Pancreas (tissue), 10 donors: ENCODE measurements around the gene OR52N2. TPM values are rescaled to one million over a fixed set of nuclear protein-coding genes. Genes with fewer than 3 reads are reported as not detected.

Experiments
- ATAC-seq, 4 donors: fragments of 200-7000 bp; cut with Tn5 transposase; one replicate each; pipeline versions ENCODE4 v1.8.0 to v1.9.1; 2020; ENCODE audit warnings: mild to moderate bottlenecking in 4 of 4, moderate library complexity in 4 of 4
- DNase-seq, 6 donors: peaks; one replicate each; pipeline ENCODE4 v3.0.0-alpha.2; 2020
- FAIRE-seq: peaks from 2 replicates; lab custom pipeline; 2012; peaks lifted over from hg19 to GRCh38; lab: Jason Lieb, UNC
- H3K27ac ChIP-seq, 4 donors: fragments of 200-600 bp; sonication (generic); 1 replicate in 3 of 4; 2 replicates in 1 of 4; pipeline versions ENCODE4 v1.5.0 to v1.8.0; 2020
- H3K27me3 ChIP-seq, 4 donors: fragments of 200-600 bp; one replicate each; pipeline ENCODE4 v1.8.0; 2021
- H3K36me3 ChIP-seq, 3 donors: fragments of 200-600 bp; sonication (generic) in 1 of 3; one replicate each; pipeline versions ENCODE4 v1.5.0 to v1.8.0; 2020 to 2021
- H3K4me1 ChIP-seq, 3 donors: fragments of 200-600 bp; one replicate each; pipeline ENCODE4 v1.8.0; 2021
- H3K4me3 ChIP-seq, 4 donors: fragments of 200-600 bp; sonication (generic) in 2 of 4; one replicate each; pipeline versions ENCODE4 v1.5.0 to v1.8.0; 2020 to 2021
- H3K9me3 ChIP-seq, 4 donors: fragments of 200-600 bp; one replicate each; pipeline ENCODE4 v1.8.0; 2021
- CTCF ChIP-seq, 4 donors: fragments of 200-600 bp; sonication (generic) in 3 of 4; IDR thresholded peaks; one replicate each; pipeline versions ENCODE4 v1.5.0 to v1.8.0; 2021; ENCODE audit warnings: antibody characterized with exemption in 4 of 4
- WGBS, 2 donors: extraction: QIAGEN DNeasy Blood & Tissue Kit; methylation state at CpG; one replicate each; pipeline ENCODE4 v1.1.7; 2013; 5-methylcytosine and 5-hydroxymethylcytosine counted together
- intact Hi-C, 3 donors: fragments of 100-400 bp; cut with DNase I; formaldehyde crosslinking; loops; one replicate each; pipeline versions ENCODE4 v1.11.1 to v1.14.2; 2022
- polyA plus RNA-seq, 2 donors: library from polyadenylated mRNA; stranded (reverse); fragments of 200-250 nt; gene quantifications; one replicate each; pipeline ENCODE4 v1.2.3, GENCODE V29; 2013
- total RNA-seq, 6 donors: library from RNA; stranded (reverse); fragmentation: NEBNext Ultra II Directional in 4 of 6; extraction: Animal tissue kit (Norgen Biotek cat#: 25700) in 4 of 6; gene quantifications; one replicate each; pipeline versions ENCODE4 v1.2.1 to v1.2.4, GENCODE V29; 2021 to 2023
- donor health status: healthy with polysubstance abuse.
- donor health status: DM: no; HTN: no; CAD: no; lungs with moderate emphysema.
- donor health status: DM: no; HTN: no; CAD: no.
- donor health status: control.
- donor health status: control.
- donor health status: Bipolar disorder and iron deficiency.
- donor health status: DM: yes; HTN: yes; CAD: no.
- donor health status: DM: no; HTN: no; CAD: no.
- donor health status: DM: no; HTN: no; CAD: no.
- donor health status: DM: yes; HTN: yes; CAD: no.

The OR52N2 gene
- total and polyA plus RNA-seq, 8 donors, result 0.19 to 0.31 TPM; not detected in 6

GRCh38 chr11:5815534-5815933 is 6.8 kb downstream of the OR52N2 start:
- intact Hi-C loops, result no loop called here
- Histone ChIP-seq H3K4me1 (no peaks in the 10 kb centered on the region), H3K27me3 (no peaks in the 10 kb centered on the region), H3K9me3 (no peaks in the 10 kb centered on the region), H3K36me3 (no peaks in the 10 kb centered on the region), H3K27ac (no peak overlapping the region), H3K4me3 (no peak overlapping the region)
- FAIRE-seq, result no peak
- no peak for TF ChIP-seq CTCF (IDR thresholded peaks at IDR 0.05)
- WGBS, 2 donors, result 37 to 51% methylated on average over 4 of the region's 4 CpGs
- no peak for DNase-seq
- peak in 2 of 4 donors; percentile 17 to 20 for ATAC-seq

GRCh38 chr11:5818245-5818886 is 9.6 kb downstream of the OR52N2 start:
- Histone ChIP-seq H3K27ac (no peak overlapping the region), H3K4me3 (no peak overlapping the region), H3K4me1 (no peaks in the 10 kb centered on the region), H3K9me3 (no peaks in the 10 kb centered on the region), H3K27me3 (no peaks in the 10 kb centered on the region), H3K36me3 (no peaks in the 10 kb centered on the region)
- no peak for FAIRE-seq
- no peak for ATAC-seq
- intact Hi-C loops, result no loop called here
- WGBS, 2 donors, result 60 to 69% methylated on average over 1 of the region's 1 CpG
- no peak for DNase-seq
- no peak for TF ChIP-seq CTCF (IDR thresholded peaks at IDR 0.05)

GRCh38 chr11:5831196-5831829 is 22.6 kb downstream of the OR52N2 start:
- H3K36me3 ChIP-seq, result no peaks in the 10 kb centered on the region
- no peaks in the 10 kb centered on the region for H3K9me3 ChIP-seq
- H3K27ac ChIP-seq, result no peak overlapping the region
- WGBS, 2 donors, result 70 to 75% methylated on average over 6 of the region's 6 CpGs
- H3K27me3 ChIP-seq, result no peaks in the 10 kb centered on the region
- intact Hi-C loops, result no loop called here
- no peaks in the 10 kb centered on the region for H3K4me1 ChIP-seq
- ATAC-seq, result no peak
- TF ChIP-seq CTCF (IDR thresholded peaks at IDR 0.05), result no peak
- H3K4me3 ChIP-seq, result no peak overlapping the region
- FAIRE-seq, result no peak
- no peak for DNase-seq

- Histone ChIP-seq H3K27ac (no peak overlapping the region), H3K27me3 (peaks cover 0 to 8% (median 0%) of the 10 kb centered on the region in 4 donors), H3K4me3 (no peak overlapping the region), H3K36me3 (no peaks in the 10 kb centered on the region), H3K9me3 (no peaks in the 10 kb centered on the region), H3K4me1 (no peaks in the 10 kb centered on the region)
- intact Hi-C loops, result no loop called here
- no peak for TF ChIP-seq CTCF (IDR thresholded peaks at IDR 0.05)
- ATAC-seq, result no peak
- no peak for DNase-seq
- 29 to 38% methylated on average over 2 of the region's 2 CpGs for WGBS, 2 donors
- FAIRE-seq, result no peak
These were observed 24.7 kb downstream of the OR52N2 start for GRCh38 chr11:5833446-5833845.

GRCh38 chr11:5837695-5838094 is 29.0 kb downstream of the OR52N2 start:
- H3K36me3 ChIP-seq, result no peaks in the 10 kb centered on the region
- FAIRE-seq (no peak), DNase-seq (no peak), ATAC-seq (no peak)
- no peak for TF ChIP-seq CTCF (IDR thresholded peaks at IDR 0.05)
- no peak overlapping the region for H3K4me3 ChIP-seq
- H3K4me1 ChIP-seq, result no peaks in the 10 kb centered on the region
- H3K27me3 ChIP-seq, result peaks cover 0 to 8% (median 3%) of the 10 kb centered on the region in 4 donors
- H3K9me3 ChIP-seq, result no peaks in the 10 kb centered on the region
- intact Hi-C loops, result no loop called here
- 71 to 87% methylated on average over 2 of the region's 2 CpGs for WGBS, 2 donors
- H3K27ac ChIP-seq, result no peak overlapping the region
